ENCODE measurements around the gene ZNF892. TPM values are rescaled to one million over a fixed set of nuclear protein-coding genes. Genes with fewer than 3 reads are reported as not detected.
A peak's percentile ranks its signal among the peaks of the same experiment; 100 is the strongest.

The ZNF892 gene
- total RNA-seq, 1 donor from 2014 or later: 11.2 TPM

- H3K4me1 Mint-ChIP-seq (ENCODE audit: unreplicated experiment): no peaks in the 10 kb centered on the region
- no peak for DNase-seq (ENCODE audit: low spot score)
- no peak overlapping the region for H3K4me3 Mint-ChIP-seq (ENCODE audit: unreplicated experiment)
- peaks cover 50% of the 10 kb centered on the region for H3K9me3 Mint-ChIP-seq (ENCODE audit: unreplicated experiment)
- TF ChIP-seq, protein P1, sequence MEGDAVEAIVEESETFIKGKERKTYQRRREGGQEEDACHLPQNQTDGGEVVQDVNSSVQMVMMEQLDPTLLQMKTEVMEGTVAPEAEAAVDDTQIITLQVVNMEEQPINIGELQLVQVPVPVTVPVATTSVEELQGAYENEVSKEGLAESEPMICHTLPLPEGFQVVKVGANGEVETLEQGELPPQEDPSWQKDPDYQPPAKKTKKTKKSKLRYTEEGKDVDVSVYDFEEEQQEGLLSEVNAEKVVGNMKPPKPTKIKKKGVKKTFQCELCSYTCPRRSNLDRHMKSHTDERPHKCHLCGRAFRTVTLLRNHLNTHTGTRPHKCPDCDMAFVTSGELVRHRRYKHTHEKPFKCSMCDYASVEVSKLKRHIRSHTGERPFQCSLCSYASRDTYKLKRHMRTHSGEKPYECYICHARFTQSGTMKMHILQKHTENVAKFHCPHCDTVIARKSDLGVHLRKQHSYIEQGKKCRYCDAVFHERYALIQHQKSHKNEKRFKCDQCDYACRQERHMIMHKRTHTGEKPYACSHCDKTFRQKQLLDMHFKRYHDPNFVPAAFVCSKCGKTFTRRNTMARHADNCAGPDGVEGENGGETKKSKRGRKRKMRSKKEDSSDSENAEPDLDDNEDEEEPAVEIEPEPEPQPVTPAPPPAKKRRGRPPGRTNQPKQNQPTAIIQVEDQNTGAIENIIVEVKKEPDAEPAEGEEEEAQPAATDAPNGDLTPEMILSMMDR (IDR thresholded peaks at IDR 0.05; ENCODE audit: unreplicated experiment): no peak
- H3K27ac Mint-ChIP-seq (ENCODE audit: unreplicated experiment): no peak overlapping the region
- no peaks in the 10 kb centered on the region for H3K27me3 Mint-ChIP-seq (ENCODE audit: unreplicated experiment)
- peaks cover 69% of the 10 kb centered on the region for H3K36me3 Mint-ChIP-seq (ENCODE audit: low read depth, unreplicated experiment)
These were observed 13.1 kb downstream of the ZNF892 start for GRCh38 chr2:95220449-95220848.

DNA sequence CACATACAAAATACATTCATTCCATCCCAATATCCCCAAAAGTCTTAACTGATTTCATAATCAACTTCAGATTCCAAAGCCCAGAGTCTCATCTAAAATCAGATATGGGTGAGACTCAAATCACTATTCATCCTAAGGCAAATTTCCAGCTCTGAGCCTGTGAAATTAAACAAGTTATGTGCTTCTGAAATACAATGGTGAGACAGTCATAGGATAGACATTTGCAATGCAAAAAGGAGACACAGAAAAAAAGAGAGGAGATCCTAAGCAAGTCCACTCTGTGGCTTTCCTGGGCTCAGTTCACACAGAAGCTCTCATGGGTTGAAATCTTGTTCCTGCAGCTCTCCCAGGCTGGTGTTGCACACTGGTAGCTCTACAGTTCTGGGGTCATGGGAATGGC lies 18.3 kb downstream of the ZNF892 start:
- H3K36me3 Mint-ChIP-seq (ENCODE audit: low read depth, unreplicated experiment): peaks cover 27% of the 10 kb centered on the region
- DNase-seq (ENCODE audit: low spot score): no peak
- H3K27ac Mint-ChIP-seq (ENCODE audit: unreplicated experiment): no peak overlapping the region
- no peak overlapping the region for H3K4me3 Mint-ChIP-seq (ENCODE audit: unreplicated experiment)
- H3K9me3 Mint-ChIP-seq (ENCODE audit: unreplicated experiment): peaks cover 11% of the 10 kb centered on the region
- no peaks in the 10 kb centered on the region for H3K4me1 Mint-ChIP-seq (ENCODE audit: unreplicated experiment)
- H3K27me3 Mint-ChIP-seq (ENCODE audit: unreplicated experiment): no peaks in the 10 kb centered on the region
- TF ChIP-seq, protein P1 (IDR thresholded peaks at IDR 0.05; ENCODE audit: unreplicated experiment): no peak

DNA sequence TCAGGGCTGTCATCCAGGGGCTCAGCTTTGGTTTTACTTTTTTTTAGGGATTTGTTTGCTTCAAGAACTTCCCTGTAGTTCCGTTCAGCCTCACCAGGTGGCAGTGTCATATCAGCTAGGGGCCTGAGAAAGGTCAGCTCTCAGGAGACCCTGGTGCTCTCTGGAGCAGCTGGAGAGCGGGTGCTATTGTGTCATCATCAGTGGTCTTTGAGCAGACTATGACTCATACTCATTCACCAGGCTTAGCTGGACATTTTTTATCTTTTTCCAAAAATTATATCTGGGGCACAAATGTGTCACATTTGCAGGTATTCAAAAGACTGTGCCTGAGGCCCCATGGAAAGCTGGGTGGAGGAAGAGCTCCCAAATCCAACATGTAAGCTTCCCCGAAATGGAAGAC lies 24.4 kb downstream of the ZNF892 start:
- peaks cover 3% of the 10 kb centered on the region for H3K4me1 Mint-ChIP-seq (ENCODE audit: unreplicated experiment)
- no peaks in the 10 kb centered on the region for H3K36me3 Mint-ChIP-seq (ENCODE audit: low read depth, unreplicated experiment)
- no peak overlapping the region for H3K27ac Mint-ChIP-seq (ENCODE audit: unreplicated experiment)
- TF ChIP-seq, protein P1 (IDR thresholded peaks at IDR 0.05; ENCODE audit: unreplicated experiment): peak; percentile 80
- no peaks in the 10 kb centered on the region for H3K27me3 Mint-ChIP-seq (ENCODE audit: unreplicated experiment)
- DNase-seq (ENCODE audit: low spot score): peak; percentile 89
- H3K9me3 Mint-ChIP-seq (ENCODE audit: unreplicated experiment): no peaks in the 10 kb centered on the region
- no peak overlapping the region for H3K4me3 Mint-ChIP-seq (ENCODE audit: unreplicated experiment)

GRCh38 chr2:95232232-95232631 lies 24.9 kb downstream of the ZNF892 start:
- TF ChIP-seq, protein P1 (IDR thresholded peaks at IDR 0.05; ENCODE audit: unreplicated experiment): no peak
- H3K4me1 Mint-ChIP-seq (ENCODE audit: unreplicated experiment): peaks cover 3% of the 10 kb centered on the region
- H3K4me3 Mint-ChIP-seq (ENCODE audit: unreplicated experiment): no peak overlapping the region
- H3K9me3 Mint-ChIP-seq (ENCODE audit: unreplicated experiment): no peaks in the 10 kb centered on the region
- no peak overlapping the region for H3K27ac Mint-ChIP-seq (ENCODE audit: unreplicated experiment)
- no peaks in the 10 kb centered on the region for H3K27me3 Mint-ChIP-seq (ENCODE audit: unreplicated experiment)
- H3K36me3 Mint-ChIP-seq (ENCODE audit: low read depth, unreplicated experiment): no peaks in the 10 kb centered on the region
- no peak for DNase-seq (ENCODE audit: low spot score)

GRCh38 chr2:95234286-95234785 lies 27.0 kb downstream of the ZNF892 start:
- Mint-ChIP-seq H3K27me3 (ENCODE audit: unreplicated experiment) (no peaks in the 10 kb centered on the region), H3K9me3 (ENCODE audit: unreplicated experiment) (no peaks in the 10 kb centered on the region), H3K27ac (ENCODE audit: unreplicated experiment) (no peak overlapping the region), H3K36me3 (ENCODE audit: low read depth, unreplicated experiment) (no peaks in the 10 kb centered on the region), H3K4me3 (ENCODE audit: unreplicated experiment) (no peak overlapping the region), H3K4me1 (ENCODE audit: unreplicated experiment) (peaks cover 3% of the 10 kb centered on the region)
- no peak for DNase-seq (ENCODE audit: low spot score)
- TF ChIP-seq, protein P1 (IDR thresholded peaks at IDR 0.05; ENCODE audit: unreplicated experiment): no peak
